ENCODE results near the gene APCDD1L.

The APCDD1L gene

DNA sequence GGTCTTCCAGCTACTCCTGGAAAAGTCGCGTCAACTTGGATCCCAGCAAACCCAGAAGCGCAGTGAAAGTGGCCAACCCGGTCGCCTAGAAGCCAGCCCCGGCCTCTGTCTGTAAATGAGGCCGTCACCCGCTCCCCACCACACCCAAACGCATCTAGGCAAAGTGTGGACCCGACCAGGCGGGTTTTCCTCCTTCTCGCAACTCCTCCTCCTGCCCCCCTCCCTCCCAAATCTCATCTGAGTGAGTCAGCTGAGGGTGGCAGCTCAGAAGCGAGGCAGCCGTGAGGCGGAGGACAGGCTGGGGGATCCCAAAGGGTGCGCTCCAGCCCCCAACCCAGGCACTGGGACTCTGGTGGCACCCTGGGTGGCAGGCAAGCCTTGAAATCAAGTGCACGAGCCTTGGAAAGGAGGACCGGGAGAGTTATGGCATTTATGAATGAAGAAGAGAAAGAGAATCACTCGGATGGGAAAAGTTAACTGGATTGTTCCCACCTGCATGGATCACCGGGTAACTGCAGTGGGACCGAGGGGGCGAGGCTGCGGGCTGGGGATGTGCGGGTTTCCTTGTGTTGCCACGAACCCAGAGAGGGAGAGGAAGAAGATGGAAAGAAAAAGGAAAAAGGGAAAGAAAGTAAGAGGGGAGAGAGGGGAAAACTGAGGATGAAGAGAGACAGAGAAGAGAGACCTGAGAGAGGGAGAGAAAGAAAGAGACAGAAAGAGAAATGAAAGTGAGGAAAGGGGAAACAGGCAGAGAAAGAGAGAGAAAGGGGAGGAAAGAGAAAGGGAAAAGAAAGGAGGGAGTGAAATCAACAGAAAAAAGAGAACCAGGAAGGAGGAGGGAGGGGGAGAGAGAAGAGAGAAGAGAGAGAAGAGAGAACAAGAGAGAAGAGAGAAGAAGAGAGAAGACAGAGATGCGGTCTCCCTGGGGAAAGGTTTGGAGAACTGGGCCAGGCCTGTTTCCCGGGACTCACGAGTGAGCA, at the start of gene APCDD1L:
TSS of gene APCDD1L (minus strand) at position 167 of the 980 bp plus-strand sequence. CDS start 692 bp downstream, outside the sequence.
- no peak within 1 kb of the TSS for H3K4me3 ChIP-seq
- TF ChIP-seq Cebpa-rat (IDR thresholded peaks at IDR 0.05) = no peak
- no peak within 1 kb of the TSS for H3K4me2 ChIP-seq
- H3K9me3 ChIP-seq = no peaks in the 10 kb centered on the region
- H3K4me1 ChIP-seq = no peaks in the 10 kb centered on the region
- peaks cover 36% of the 10 kb centered on the region for H3K27me3 ChIP-seq
- no peaks in the 10 kb centered on the region for H3K36me3 ChIP-seq
- H3K9ac ChIP-seq = no peak within 1 kb of the TSS
- no peaks in the 10 kb centered on the region for H4K20me1 ChIP-seq
- no peak within 1 kb of the TSS for H3K27ac ChIP-seq

DNA sequence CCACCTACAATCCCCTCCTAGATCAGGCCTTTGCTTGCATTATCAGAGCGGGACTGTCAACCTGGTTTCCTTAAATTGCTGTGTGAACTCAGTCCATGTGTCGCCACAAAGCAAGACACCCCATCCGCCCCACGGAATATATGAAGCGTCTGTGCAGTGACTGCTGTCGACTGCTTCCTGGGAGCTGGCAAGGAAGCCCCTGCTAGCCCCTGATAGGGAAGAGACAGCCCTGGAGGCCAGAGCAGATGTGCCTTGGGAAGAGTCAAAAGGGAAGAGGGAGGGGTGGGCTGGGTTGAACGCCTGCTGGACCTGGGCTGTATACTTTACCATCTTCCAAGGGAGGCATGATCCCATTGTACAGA, 44.1 kb upstream of the APCDD1L start:
- H3K9me3 ChIP-seq = peaks cover 6% of the 10 kb centered on the region; the same call in 1 of the 2 replicates
- peaks cover 38% of the 10 kb centered on the region for H3K4me1 ChIP-seq
- H3K9ac ChIP-seq = no peak overlapping the region
- H3K4me3 ChIP-seq = no peak overlapping the region
- peak overlapping the region; percentile 39 for H3K27ac ChIP-seq
- H3K4me2 ChIP-seq = peak overlapping the region; percentile 61
- H4K20me1 ChIP-seq = no peaks in the 10 kb centered on the region
- no peak for TF ChIP-seq Cebpa-rat (IDR thresholded peaks at IDR 0.05)
- no peaks in the 10 kb centered on the region for H3K36me3 ChIP-seq
- H3K27me3 ChIP-seq = no peaks in the 10 kb centered on the region

DNA sequence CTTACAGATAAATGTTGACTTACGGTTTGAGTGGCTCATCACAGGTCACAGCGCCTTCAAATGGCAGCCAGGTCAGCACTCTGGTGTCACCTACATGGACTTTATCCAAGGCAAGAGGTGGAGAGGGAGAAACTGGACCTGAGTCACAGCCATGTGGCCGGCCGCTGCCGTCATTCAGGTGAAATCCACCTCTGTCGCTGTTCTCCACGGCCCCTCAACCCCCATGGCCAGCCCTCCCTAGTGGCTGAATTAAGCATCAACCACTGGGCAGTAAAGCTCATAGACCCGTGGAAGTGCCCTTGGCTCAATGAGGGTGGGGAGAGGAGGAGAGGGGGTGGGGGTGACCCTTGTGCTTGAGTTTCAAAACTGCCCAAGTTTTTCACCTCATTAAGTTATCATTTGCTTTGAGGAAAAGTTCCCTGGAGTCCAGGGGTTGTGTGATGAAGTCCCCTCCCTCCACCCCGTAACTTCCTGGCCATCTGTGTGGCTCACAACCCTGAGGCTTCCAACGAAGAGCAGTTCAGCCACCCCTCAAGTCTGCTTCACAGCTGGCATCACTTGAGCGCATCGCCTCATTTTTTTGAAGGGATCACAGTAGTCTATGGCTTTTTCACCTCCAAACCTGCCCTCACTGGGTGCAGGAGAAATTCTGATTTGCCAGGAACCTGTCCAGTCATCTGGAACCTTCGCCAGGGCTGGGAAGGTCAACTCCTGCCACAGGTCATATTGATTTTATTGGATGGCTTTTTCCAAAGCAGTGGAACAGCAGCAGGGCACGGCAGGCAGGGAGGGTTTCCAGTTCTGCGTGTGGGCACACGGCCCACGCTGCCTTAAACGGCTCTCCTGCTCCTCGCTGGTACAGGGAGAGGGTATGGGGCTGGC, 43.5 kb upstream of the APCDD1L start:
- Histone ChIP-seq H3K4me2 (peak overlapping the region; percentile 61), H3K4me1 (peaks cover 38% of the 10 kb centered on the region), H3K27me3 (no peaks in the 10 kb centered on the region), H3K9ac (no peak overlapping the region), H3K4me3 (no peak overlapping the region), H4K20me1 (no peaks in the 10 kb centered on the region), H3K36me3 (no peaks in the 10 kb centered on the region), H3K27ac (peak overlapping the region; percentile 42), H3K9me3 (no peaks in the 10 kb centered on the region)
- no peak for TF ChIP-seq Cebpa-rat (IDR thresholded peaks at IDR 0.05)

DNA sequence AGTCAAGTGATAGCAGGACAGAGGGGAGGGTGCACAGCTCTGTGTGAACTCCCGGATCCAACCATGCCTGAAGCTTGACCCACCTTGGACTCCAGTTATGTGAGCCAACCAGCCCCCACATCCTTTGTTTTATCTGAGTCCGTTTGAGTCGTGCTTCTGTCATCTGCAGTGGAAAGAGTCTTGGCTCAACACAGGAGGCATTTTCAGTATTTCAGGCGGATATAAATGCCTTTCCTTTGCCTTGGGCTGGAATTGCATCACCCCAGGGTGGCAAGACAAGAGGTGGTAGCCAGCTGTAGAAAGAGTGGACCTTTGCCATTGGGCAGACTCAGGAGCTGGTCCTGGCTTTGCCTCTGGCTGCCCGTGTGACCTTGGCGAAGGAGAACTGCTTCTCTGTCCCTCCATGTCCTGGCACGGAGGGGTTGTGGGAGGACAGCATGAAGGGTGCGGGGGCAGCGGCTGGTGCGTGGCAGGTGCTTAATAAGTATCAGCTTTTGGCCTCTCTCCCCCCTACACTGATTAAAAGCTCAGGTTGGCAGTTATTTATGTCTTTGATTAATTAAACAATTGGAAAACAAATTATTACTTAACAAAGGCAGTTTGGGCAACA, 42.6 kb upstream of the APCDD1L start:
- Histone ChIP-seq H3K9me3 (no peaks in the 10 kb centered on the region), H3K27me3 (no peaks in the 10 kb centered on the region), H3K4me2 (peak overlapping the region; percentile 61), H3K9ac (no peak overlapping the region), H3K27ac (peak overlapping the region; percentile 42; the same call in 1 of the 2 replicates), H3K36me3 (no peaks in the 10 kb centered on the region), H3K4me3 (no peak overlapping the region), H4K20me1 (no peaks in the 10 kb centered on the region), H3K4me1 (peaks cover 38% of the 10 kb centered on the region)
- no peak for TF ChIP-seq Cebpa-rat (IDR thresholded peaks at IDR 0.05)

DNA sequence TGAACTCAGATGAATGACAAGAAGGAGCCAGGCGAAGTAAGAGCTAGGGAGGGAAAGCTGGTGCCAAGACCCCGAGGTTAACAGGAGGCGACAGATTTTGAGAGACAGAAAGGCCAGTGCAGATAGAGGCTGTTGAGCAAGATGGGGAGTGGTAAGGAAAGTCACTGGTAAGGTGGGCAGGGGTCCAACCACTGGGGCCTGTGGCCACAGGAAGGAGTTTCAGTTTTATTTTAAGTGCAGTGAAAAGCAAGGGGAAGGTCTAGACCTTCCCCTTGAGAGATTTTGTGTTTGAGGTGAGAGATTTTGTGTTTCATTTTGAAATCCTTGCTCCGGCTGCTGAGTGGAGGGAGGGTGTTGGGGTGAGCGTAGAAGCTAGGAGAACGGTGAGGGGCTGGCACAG, 41.8 kb upstream of the APCDD1L start:
- no peak overlapping the region for H3K4me3 ChIP-seq
- H3K4me2 ChIP-seq = peak overlapping the region; percentile 61
- no peaks in the 10 kb centered on the region for H3K9me3 ChIP-seq
- no peaks in the 10 kb centered on the region for H4K20me1 ChIP-seq
- peaks cover 38% of the 10 kb centered on the region for H3K4me1 ChIP-seq
- peak overlapping the region; percentile 39; the same call in 1 of the 2 replicates for H3K27ac ChIP-seq
- H3K36me3 ChIP-seq = no peaks in the 10 kb centered on the region
- H3K27me3 ChIP-seq = no peaks in the 10 kb centered on the region
- no peak for TF ChIP-seq Cebpa-rat (IDR thresholded peaks at IDR 0.05)
- H3K9ac ChIP-seq = no peak overlapping the region

DNA sequence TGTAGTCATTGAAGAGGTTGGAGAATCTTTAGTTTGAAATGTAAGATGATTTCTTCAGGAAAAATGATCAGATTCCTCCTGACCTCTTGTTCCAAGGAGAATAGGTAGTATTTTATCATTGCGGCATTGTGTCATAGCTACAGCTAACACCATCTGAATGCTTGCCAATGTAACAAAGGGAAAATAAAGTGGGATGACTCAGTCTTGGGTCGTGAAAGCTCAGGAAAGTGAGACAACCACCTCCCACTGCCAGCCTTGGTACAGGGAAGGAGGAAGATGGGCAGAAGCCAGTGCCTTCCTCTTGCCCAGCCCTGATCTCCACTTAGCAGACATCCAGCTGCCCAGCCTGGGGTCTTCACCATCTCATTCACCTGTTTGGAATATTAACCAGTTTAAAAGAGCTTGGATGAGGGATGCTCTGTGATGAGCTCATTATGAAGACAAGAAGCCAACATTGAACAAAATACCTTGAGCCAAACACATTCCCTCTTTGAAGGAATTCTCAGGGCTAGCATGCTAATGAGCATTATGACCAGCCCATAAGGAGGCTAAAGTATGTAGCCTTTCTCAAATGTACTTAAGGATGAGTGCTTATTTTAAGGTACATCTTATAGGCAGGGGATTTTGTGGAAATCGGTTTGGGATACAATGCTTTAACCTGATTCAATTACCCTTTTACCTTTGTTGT, 40.0 kb upstream of the APCDD1L start:
- Histone ChIP-seq H3K27ac (no peak overlapping the region), H3K4me3 (no peak overlapping the region), H3K4me2 (no peak overlapping the region), H3K9ac (no peak overlapping the region), H3K9me3 (no peaks in the 10 kb centered on the region), H3K4me1 (peaks cover 36% of the 10 kb centered on the region), H4K20me1 (no peaks in the 10 kb centered on the region), H3K27me3 (no peaks in the 10 kb centered on the region), H3K36me3 (no peaks in the 10 kb centered on the region)
- no peak for TF ChIP-seq Cebpa-rat (IDR thresholded peaks at IDR 0.05)

DNA sequence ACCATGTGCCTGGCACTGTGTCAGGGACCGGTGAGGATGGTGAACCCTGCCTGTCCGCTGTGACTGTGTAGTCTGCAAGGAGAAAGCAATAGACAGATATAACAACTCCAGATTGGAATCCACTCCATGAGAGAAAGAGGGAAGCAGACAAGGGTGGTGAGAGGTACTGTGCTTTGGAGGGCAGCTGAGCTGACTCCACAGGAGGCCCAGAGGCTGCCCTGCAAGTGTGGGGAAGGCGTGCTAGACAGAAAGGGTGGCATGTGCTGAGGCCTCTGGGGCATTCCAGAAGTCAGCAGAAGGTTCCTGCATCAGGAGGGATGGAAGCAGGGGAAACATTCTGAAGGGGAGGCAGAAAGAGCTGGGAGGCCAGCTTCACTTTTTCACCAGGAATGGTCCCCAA, 39.3 kb upstream of the APCDD1L start:
- Histone ChIP-seq H4K20me1 (no peaks in the 10 kb centered on the region), H3K4me1 (peaks cover 29% of the 10 kb centered on the region), H3K9ac (no peak overlapping the region), H3K36me3 (no peaks in the 10 kb centered on the region), H3K4me3 (no peak overlapping the region), H3K27ac (no peak overlapping the region), H3K4me2 (no peak overlapping the region), H3K27me3 (no peaks in the 10 kb centered on the region), H3K9me3 (no peaks in the 10 kb centered on the region)
- TF ChIP-seq Cebpa-rat (IDR thresholded peaks at IDR 0.05) = no peak

DNA sequence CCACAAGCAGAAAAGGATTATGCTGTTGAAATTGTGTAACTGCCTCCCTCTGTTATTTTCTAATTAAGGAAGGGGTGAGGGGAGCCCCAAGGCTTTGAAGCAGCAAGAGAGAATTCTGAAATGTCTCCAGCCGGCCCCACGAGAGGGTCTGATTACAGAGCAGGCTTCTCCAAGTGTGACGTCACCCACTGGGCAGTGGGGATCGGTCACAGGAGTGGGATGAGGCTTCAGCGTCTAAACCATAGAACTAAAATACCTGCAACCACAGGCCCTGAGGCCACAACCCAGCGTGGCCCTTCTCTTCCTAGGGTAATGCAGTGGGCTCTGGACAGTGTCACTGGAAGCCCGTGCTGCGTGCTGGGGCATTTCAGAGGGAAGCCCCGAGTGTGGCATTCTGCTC, 38.6 kb upstream of the APCDD1L start:
- H3K36me3 ChIP-seq = no peaks in the 10 kb centered on the region
- H3K9ac ChIP-seq = no peak overlapping the region
- H3K4me1 ChIP-seq = peaks cover 22% of the 10 kb centered on the region
- H4K20me1 ChIP-seq = no peaks in the 10 kb centered on the region
- H3K9me3 ChIP-seq = no peaks in the 10 kb centered on the region
- no peak overlapping the region for H3K27ac ChIP-seq
- no peak overlapping the region for H3K4me2 ChIP-seq
- TF ChIP-seq Cebpa-rat (IDR thresholded peaks at IDR 0.05) = no peak
- H3K4me3 ChIP-seq = no peak overlapping the region
- no peaks in the 10 kb centered on the region for H3K27me3 ChIP-seq

DNA sequence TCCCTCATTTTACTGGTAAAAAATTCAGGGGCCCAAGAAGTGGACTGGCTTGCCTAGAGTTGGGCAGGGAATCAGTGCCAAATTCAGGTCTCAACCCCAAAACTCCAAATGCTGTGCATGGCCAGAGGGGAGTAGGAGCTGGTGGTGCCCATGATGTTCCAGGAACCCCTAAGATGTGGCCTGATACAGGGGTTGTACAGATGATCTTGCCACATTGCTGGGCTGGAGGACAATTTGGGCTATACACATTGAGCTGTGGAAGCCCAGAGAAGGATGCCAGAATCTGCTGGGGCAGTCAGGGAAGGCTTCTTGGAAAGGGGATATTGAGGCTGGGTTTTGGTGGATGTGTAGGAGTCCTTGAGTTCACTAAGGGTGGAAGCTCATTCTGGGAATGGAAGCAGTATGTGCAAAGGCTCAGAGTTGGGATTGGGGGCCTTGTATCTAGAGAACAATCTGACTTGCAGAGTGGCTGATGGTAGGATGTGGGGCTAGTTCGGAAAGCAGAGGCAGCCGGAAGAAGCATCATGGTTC, 38.0 kb upstream of the APCDD1L start:
- Histone ChIP-seq H3K9ac (no peak overlapping the region), H3K36me3 (no peaks in the 10 kb centered on the region), H3K4me1 (peaks cover 16% of the 10 kb centered on the region), H4K20me1 (no peaks in the 10 kb centered on the region), H3K27ac (no peak overlapping the region), H3K9me3 (no peaks in the 10 kb centered on the region), H3K27me3 (no peaks in the 10 kb centered on the region), H3K4me2 (no peak overlapping the region), H3K4me3 (no peak overlapping the region)
- no peak for TF ChIP-seq Cebpa-rat (IDR thresholded peaks at IDR 0.05)
